HG03354 (cell line): ENCODE measurements around the gene NDUFB1.
A peak's percentile ranks its signal among the peaks of the same experiment; 100 is the strongest.

Source experiments
- ATAC-seq: cut with Tn5 transposase; IDR thresholded peaks from one replicate; pipeline ENCODE4 v1.9.1; 2021; ENCODE audit warnings: mild to moderate bottlenecking; ENCODE audit not compliant: unreplicated experiment, poor library complexity, severe bottlenecking

NDUFB1 gene

GRCh38 chr14:92121670-92122350 is at the start of gene NDUFB1, which contains the start of gene CPSF2:
Gene NDUFB1 (minus strand): TSS chr14:92121706. CDS start chr14:92117637, 4,069 bp downstream.
Gene CPSF2 (plus strand): TSS chr14:92121969. CDS start chr14:92130985, 9,016 bp downstream.
- peak; percentile 90 for ATAC-seq

DNA sequence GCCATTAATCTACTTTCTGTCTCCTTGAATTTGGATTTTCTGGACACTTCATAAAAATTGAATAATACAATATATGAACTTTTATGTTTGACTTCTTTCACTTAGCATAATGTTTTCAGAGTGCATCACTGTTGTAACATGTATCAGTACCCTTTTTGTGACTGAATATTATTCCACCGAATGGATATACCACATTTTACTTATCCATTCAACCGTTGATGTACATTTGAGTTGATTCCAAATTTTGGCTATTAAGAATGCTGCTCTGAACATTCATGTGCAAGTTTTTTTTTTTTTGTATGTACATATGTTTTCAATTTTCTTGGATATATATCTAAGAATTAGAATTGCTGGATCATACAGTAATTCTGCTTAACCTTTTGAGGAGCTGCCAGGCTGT is 43.5 kb upstream of the NDUFB1 start:
- no peak for ATAC-seq

GRCh38 chr14:92161521-92161920 is 40.0 kb upstream of the NDUFB1 start:
- ATAC-seq: no peak

- no peak for ATAC-seq
Measured at GRCh38 chr14:92160619-92161018, 39.1 kb upstream of the NDUFB1 start.

DNA sequence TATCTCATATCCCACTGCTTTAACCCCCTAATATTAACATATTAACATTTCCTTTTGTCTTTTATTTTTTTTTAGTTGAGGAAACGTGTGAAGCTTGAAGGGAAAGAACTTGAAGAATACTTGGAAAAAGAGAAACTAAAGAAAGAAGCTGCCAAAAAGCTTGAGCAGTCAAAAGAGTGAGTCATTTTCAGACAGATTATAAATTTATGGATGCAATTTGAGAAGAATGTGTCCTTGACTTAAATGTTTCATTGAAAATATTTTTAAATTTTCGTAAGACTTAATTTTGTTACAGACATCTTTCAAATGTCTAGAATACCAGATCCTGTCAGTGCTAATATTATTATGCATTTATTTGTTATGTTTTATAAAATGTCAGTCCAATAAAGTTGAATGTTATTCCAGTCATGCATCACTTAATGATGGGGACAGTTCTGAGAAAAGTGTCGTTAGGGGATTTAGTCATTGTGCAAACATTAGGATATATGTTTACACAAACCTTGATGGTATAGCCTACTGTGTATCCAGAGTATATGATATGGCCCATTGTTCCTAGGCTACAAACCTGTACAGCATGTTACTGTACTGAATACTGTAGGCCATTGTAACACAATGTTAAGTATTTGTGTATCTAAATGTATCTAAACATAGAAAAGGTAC is 32.9 kb upstream of the NDUFB1 start:
- ATAC-seq: no peak

- no peak for ATAC-seq
Measured at GRCh38 chr14:92153581-92153980, 32.1 kb upstream of the NDUFB1 start.

DNA sequence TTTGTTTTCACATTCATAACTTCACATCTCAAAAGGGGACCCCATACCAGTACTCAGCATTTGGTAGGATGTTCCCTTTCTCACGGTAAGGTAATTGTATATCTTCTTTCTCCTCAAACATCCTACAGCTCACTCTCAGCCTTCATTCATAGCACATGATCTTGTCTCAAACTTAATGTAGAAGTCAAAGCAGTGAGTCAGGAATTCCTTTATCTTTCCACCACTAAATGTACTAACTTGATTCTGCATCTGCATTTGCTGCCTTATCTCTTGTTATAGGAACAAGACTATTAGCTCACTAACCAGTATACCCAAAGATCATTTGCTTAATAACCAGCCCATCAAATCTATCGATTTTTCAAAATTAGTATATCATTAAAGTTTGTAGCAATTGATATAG is 23.2 kb upstream of the NDUFB1 start:
- no peak for ATAC-seq

DNA sequence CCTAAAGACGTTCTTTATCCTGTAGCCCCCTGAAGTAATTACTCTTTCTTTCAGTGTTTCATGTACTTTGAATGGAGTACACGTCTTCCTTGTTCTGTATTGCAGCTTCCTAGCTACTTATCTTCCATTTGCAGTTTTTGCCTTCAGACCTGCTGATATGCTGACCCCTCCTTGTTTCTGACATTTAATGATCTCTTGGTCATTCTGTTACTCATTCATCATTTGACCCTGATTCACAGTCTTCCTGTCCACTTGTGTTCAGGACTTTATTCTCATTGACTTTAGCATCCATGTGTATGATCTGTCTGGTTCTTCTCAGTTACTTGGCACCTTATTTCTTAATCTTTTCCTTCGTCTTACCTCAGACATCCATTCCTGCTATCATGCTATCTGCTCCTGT is 22.5 kb upstream of the NDUFB1 start:
- no peak for ATAC-seq

GRCh38 chr14:92143309-92143708 is 21.8 kb upstream of the NDUFB1 start:
- no peak for ATAC-seq

GRCh38 chr14:92135269-92135668 is 13.8 kb upstream of the NDUFB1 start:
- ATAC-seq: no peak

DNA sequence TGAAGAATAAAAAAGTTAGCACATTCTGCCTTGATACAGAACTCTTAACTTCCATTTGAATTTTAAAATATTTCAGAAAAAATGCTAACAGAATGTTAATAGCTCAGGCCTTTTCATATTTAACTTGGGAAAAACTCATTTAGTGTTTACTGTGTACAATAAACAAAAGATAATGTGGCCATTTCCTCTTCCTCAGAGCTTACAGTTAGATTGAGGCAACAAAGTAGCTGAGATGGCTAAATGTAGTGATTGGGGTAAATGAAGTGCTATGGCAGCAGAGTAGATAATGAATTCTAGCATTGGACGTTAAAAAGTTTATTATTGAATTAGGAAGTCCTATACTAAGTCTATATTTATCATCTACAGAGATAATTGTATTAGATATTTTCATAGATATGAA is 12.9 kb upstream of the NDUFB1 start:
- no peak for ATAC-seq

- no peak for ATAC-seq
Measured at GRCh38 chr14:92122761-92123160, 1.3 kb upstream of the NDUFB1 start.

DNA sequence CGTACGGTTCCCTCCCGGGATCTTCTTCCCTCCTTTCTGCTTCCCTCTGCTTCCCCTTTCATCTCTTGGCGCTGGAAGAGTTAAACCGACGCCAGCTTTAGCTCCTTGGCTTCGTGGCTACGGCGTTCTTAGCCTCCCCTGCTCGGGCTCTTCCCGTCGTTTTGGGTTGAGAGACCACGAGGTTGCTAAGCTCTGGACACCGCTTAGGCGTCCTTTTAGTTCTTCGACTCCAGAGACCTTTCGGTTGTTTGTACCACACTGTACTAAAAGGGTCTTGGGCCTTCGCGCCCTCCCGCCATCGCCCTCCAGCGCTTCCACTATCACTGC is 808 bp upstream of the NDUFB1 start:
- peak; percentile 19 for ATAC-seq

DNA sequence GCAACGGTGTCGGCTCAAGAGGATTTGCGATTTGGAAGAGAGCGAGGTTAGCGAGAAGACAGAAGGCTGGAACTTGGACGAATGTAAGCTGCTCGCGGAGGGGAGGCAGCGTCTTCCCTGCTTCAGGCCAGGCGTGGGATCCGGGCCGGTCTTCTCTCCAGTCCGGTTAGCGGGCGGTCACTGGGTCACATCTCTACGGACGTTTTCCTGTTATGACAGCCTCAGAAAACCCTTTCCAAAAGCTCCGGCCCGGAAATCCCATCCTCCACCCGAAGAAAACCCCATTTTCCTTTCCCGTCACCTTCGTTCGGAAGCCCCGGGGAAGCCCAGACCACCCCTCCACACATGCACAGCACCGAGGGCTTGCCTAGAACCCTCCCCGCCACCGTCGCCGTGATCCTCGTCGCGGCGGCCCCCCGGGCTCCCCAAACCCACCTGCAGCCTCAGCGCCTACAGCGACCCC is 268 bp downstream of the NDUFB1 start:
- ATAC-seq: peak; percentile 19

DNA sequence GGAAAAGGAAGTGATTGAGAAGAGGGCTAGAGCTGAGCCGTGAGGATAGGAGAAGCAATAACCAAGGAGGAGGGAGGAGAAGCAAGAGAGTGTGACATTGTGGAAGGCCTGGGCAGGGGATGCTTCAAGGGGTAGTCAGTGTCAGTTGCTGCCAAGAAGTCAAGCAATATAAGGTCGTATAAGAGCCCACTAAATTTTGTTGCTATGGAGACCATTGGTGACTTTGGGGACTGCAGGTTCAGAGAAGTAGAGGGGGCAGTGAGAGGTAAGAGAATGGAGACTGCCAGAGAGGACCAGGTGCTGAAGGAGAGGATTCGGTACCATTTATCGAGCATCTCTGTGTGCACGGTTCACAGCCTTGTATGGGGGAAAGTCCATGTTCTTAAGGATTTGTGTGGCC is 12.0 kb downstream of the NDUFB1 start:
- no peak for ATAC-seq

DNA sequence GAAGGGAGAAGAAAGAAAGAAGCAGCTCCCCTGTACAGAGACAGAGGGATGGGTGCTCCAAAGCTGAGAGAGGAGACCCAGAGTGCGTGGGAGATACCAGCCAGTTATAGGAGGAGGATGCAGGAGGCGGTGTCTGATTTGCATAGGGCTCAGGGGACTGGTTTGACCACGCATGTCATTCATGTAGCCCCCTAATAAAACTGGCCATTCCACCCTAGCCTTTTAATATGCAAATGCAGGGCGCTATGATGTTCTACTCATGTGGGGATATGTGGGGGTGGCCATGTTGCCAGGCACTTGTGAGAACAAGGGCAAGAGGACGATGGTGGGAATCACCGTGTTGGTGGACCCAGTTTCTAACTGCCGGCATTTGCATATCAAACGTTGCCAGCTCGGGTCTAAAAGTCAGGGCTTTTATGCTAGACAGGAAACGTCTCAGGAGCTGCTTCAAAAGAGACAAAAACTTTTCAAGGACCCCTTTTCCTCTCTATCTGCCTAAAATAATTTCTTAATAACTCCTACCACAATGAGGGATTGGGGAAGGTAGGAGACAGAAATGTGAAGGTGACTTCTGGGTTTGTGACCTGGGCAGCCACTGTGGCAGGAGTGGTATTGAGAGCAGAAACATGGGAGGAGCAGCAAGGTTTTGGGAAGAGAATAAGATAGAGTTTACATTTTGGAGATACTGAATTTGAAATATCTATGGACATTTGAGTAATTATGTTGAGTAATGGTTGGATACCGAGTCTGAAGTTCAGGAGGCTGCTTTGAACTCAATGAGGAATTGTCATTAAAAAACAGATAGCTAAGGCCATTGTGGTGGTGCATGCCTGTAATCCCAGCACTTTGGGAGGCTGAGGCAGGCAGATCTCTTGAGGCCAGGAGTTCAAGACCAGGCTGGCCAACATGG is 12.9 kb downstream of the NDUFB1 start:
- no peak for ATAC-seq

- ATAC-seq: peak; percentile 91
Measured at GRCh38 chr14:92106143-92106926, 15.2 kb downstream of the NDUFB1 start, which contains the start of gene ATXN3. Gene ATXN3 (minus strand): TSS chr14:92106582. CDS start chr14:92106552, 30 bp downstream.

GRCh38 chr14:92105893-92106142 is 15.7 kb downstream of the NDUFB1 start:
- no peak for ATAC-seq

GRCh38 chr14:92105073-92105892 is 16.2 kb downstream of the NDUFB1 start:
- ATAC-seq: peak; percentile 1
